ENCODE measurements around the gene ABI3BP.

The ABI3BP gene

GRCh38 chr3:100702980-100703345 lies 290.3 kb downstream of the ABI3BP start:
- Histone ChIP-seq H3K27me3 (ENCODE audit: low read depth, low read length) (no peaks in the 10 kb centered on the region), H3K27ac (ENCODE audit: low read length) (no peak overlapping the region), H3K36me3 (ENCODE audit: control insufficient read depth in 1 of 2, insufficient read depth in 2 of 2, low read length in 2 of 2) (no peaks in the 10 kb centered on the region), H3K4me1 (ENCODE audit: control insufficient read depth in 1 of 2, insufficient read depth in 2 of 2, low read length in 2 of 2) (no peaks in the 10 kb centered on the region), H3K9me3 (ENCODE audit: control insufficient read depth in 1 of 2, low read length in 2 of 2) (no peaks in the 10 kb centered on the region), H3K4me3 (ENCODE audit: low read depth in 1 of 2, low read length in 2 of 2) (no peak overlapping the region)

- Histone ChIP-seq H3K27ac (ENCODE audit: low read length) (no peak overlapping the region), H3K36me3 (ENCODE audit: control insufficient read depth in 1 of 2, insufficient read depth in 2 of 2, low read length in 2 of 2) (no peaks in the 10 kb centered on the region), H3K9me3 (ENCODE audit: control insufficient read depth in 1 of 2, low read length in 2 of 2) (no peaks in the 10 kb centered on the region), H3K27me3 (ENCODE audit: low read depth, low read length) (no peaks in the 10 kb centered on the region), H3K4me3 (ENCODE audit: low read depth in 1 of 2, low read length in 2 of 2) (no peak overlapping the region), H3K4me1 (ENCODE audit: control insufficient read depth in 1 of 2, insufficient read depth in 2 of 2, low read length in 2 of 2) (no peaks in the 10 kb centered on the region)
Observed at GRCh38 chr3:100702082-100702979, 290.9 kb downstream of the ABI3BP start.

- no peaks in the 10 kb centered on the region for H3K27me3 ChIP-seq (ENCODE audit: low read depth, low read length)
- H3K36me3 ChIP-seq (ENCODE audit: control insufficient read depth in 1 of 2, insufficient read depth in 2 of 2, low read length in 2 of 2): no peaks in the 10 kb centered on the region
- no peak overlapping the region for H3K27ac ChIP-seq (ENCODE audit: low read length)
- no peaks in the 10 kb centered on the region for H3K9me3 ChIP-seq (ENCODE audit: control insufficient read depth in 1 of 2, low read length in 2 of 2)
- no peak overlapping the region for H3K4me3 ChIP-seq (ENCODE audit: low read depth in 1 of 2, low read length in 2 of 2)
- no peaks in the 10 kb centered on the region for H3K4me1 ChIP-seq (ENCODE audit: control insufficient read depth in 1 of 2, insufficient read depth in 2 of 2, low read length in 2 of 2)
Observed at GRCh38 chr3:100700708-100701107, 292.5 kb downstream of the ABI3BP start.
